ENCODE data around the gene KCTD4. TPM values are rescaled to one million over a fixed set of nuclear protein-coding genes. Genes with fewer than 3 reads are reported as not detected.
"Not testable (repeated sequence)": the region's sequence is repeated elsewhere in the genome, so short reads cannot be mapped to it uniquely, and the experiment has no call there.

Gene KCTD4
- total RNA-seq = not detected in 2 replicates

DNA sequence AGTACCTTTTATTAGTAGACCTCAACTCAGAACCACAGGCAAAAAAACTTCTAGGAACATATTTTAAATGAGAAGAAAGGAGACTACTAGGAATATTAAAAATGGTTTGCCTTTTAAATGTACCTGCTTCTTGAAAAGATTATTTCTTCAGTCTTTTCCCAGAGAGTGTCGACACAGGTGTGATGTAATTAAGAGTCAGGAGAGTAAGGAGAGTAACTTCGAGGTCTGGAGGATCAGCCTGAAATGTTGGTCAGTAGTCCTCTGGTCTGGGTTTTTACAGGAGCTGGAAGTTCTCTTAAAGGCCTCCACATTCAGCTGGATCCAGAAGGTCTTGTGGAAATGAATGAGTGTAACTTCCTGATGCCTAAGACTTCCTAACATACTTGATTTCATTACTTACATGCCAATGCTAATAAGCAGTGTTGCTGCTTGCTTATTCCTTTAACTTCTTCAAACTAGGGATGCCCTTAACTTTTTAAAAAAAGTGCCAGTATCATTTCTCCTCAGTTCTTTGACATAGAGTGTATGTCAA, at the start of gene KCTD4:
TSS of gene KCTD4 (minus strand) at position 345 of the 532 bp plus-strand sequence. CDS start 6,478 bp downstream, outside the sequence.
- DNase-seq (ENCODE audit: low read depth in 2 of 2) = peak in 1 of 2 donors; percentile 43

GRCh38 chr13:45249662-45250061, 48.8 kb upstream of the KCTD4 start:
- DNase-seq (ENCODE audit: low read depth in 2 of 2) = no peak

DNA sequence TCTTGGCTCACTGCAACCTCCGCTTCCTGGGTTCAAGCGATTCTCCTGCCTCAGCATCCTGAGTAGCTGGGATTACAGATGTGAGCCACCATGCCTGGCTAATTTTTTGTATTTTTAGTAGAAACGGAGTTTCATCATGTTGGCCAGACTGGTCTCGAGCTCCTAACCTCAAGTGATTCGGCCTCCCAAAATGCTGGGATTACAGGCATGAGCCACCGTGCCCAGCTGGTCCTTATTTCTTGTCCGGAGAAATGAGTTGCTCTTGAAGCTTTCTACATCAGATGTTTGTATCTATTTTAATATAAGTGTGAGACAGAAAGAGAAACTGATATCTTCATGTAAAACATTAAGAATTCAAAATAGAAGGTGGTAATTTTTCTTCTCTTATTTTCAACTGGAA, 43.9 kb upstream of the KCTD4 start:
- not testable (repeated sequence) for DNase-seq (ENCODE audit: low read depth in 2 of 2)

GRCh38 chr13:45243077-45243476, 42.2 kb upstream of the KCTD4 start:
- DNase-seq (ENCODE audit: low read depth in 2 of 2) = no peak

- DNase-seq (ENCODE audit: low read depth in 2 of 2) = no peak
Measured at GRCh38 chr13:45242524-45242923, 41.7 kb upstream of the KCTD4 start.

- peak in 1 of 2 donors; percentile 47 for DNase-seq (ENCODE audit: low read depth in 2 of 2)
Measured at GRCh38 chr13:45242070-45242469, 41.2 kb upstream of the KCTD4 start.

GRCh38 chr13:45240143-45240542, 39.3 kb upstream of the KCTD4 start:
- DNase-seq (ENCODE audit: low read depth in 2 of 2) = no peak

DNA sequence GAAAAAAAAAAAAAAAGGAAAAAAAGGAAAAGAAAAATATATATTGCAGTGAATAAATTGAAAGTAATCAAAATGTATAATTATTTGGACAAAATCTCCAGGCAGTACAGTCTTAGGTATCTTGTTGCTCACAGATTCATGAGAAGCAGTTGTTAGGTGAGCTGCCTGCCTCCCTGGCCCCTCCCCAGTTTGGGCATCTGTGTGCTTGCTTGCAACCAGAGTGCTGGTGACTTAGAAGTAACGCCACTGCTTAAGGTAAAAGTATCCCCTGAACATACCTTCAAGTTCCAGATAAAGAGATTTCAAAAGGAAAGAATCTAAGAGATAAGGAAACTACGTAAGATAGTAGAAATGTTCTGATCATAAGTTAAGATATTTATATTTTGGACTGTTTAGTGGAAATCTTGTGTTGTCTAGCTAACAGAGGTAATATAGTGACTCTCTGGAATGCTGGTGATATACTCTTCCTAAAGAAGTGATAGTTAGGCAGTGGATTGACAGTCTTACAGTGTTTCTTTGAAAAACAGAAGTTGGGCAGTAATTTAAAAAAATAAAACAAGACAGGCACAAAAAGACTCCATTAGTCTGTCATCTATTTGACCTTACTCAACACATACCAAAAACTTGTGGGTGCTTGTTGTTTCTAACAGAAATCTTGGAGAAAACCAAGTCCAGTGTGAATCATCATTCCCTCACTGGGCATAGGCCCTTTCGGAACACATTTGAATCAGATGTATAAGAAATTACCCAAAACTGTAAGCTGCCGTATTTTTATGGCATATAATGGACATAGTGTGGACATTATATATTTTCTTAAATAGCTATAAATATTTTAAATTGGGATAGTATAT, 38.3 kb upstream of the KCTD4 start:
- no peak for DNase-seq (ENCODE audit: low read depth in 2 of 2)

DNA sequence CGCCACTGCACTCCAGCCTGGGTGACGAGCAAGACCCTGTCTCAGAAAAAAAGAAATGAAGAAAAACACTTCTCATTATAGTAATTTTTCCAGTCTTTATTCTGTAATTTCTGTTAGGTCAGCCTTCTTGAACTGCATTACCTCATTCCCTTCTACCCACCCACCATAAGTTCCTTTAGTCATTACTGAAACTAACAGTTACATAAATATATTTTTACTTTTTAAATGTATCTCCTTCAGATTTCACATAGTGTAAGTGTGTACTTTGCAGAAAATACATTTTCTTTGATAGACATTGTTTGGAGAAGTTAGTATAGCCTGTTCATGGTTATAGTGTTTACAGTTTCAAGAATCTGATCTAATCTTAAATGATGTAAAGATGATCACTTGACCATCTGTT, 31.7 kb upstream of the KCTD4 start:
- DNase-seq (ENCODE audit: low read depth in 2 of 2) = no peak

DNA sequence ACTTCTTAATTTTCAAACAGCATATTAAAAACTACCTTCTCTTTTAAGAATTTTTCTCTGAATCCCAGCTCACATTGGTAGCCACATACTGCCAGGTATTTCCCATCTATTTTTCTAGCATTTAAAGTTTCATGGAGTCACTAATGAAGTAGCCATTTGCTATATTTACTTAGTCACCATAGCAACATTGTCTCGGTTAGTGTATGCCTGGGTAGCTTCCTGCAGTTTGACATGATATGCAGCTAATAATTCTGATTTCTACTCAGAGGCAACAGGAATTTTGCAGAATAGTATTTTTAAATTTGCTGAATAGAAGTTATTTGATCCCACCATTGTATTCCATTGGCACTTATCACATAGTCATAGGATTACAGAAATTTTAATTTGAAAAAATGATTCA, 30.9 kb upstream of the KCTD4 start:
- peak; percentile 52 to 61 for DNase-seq (ENCODE audit: low read depth in 2 of 2)

- no peak for DNase-seq (ENCODE audit: low read depth in 2 of 2)
Measured at GRCh38 chr13:45231305-45231704, 30.5 kb upstream of the KCTD4 start.

GRCh38 chr13:45229172-45229571, 28.3 kb upstream of the KCTD4 start:
- no peak for DNase-seq (ENCODE audit: low read depth in 2 of 2)

DNA sequence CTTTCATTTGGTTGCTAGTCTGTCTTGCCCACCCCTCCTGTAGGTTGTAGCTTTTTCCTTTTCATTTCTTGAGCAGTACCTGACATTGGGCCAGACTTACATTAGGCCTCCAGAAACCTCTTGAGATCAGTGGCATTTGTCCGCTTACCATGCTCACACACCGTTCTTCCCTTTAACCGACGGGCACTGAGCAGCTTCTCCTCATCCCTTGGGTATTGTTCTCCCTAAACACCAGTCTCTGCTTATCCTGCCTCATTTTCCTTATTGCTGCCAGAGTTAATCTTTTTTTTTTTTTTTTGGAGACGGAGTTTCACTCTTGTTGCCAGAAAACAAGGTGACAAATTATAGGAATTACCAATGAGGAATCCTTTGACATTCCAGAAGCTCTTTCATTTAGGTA, 27.2 kb upstream of the KCTD4 start:
- DNase-seq (ENCODE audit: low read depth in 2 of 2) = no peak

DNA sequence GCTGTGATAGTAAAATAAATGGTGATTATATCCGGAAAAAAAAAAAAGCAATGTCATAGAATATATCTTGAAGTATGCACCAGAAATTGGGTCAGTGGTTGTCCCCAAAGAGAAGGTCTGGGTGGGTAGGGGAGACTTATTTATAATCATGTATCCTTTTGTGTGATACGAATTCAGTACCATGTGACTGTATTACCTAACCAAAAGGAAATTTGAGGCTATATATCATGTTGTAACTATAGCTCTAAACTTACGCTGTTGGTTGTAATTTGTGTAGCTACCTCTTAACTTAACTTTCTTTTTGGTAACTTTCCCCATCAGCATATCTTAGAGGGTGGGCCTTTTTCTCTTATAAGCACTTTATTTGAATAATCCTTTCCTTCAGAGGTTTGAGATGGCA, 25.2 kb upstream of the KCTD4 start:
- DNase-seq (ENCODE audit: low read depth in 2 of 2) = no peak

DNA sequence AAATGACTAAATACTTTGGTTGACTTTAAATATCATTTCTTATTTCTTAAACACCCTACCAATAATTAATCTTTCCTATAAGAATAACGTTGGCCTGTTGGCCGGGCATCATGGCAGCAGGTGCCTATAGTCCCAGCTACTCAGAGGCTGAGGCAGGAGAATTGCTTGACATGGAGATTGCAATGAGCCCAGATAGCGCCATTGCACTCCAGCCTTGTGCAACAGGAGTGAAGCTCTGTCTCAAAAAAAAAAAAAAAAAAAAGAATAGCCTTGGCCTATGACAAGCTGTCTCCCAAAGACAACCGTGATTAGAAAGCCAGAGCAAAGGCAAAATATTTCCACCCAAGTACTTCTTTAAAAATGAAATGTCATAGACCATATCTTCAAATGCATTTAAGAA, 24.5 kb upstream of the KCTD4 start:
- DNase-seq (ENCODE audit: low read depth in 2 of 2) = no peak

DNA sequence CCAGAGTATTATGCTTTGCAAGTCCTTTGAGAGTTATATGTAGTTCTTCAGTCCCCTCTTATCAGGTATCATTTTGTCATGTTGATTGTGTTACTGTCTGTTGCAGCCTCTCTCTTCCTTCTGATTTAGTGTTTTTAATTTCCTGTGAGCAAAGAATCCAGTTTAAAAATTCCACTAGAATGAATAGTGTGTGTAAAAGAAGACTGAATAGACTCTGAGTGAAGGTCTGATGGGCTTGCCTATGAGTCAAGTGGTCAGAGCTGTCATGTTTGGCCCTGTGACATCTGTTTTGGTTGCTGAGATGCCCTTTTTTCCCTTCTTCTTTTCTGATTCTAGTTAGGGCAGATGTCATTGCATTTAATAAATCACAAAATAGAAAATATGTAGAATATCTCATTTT, 23.3 kb upstream of the KCTD4 start:
- no peak for DNase-seq (ENCODE audit: low read depth in 2 of 2)

DNA sequence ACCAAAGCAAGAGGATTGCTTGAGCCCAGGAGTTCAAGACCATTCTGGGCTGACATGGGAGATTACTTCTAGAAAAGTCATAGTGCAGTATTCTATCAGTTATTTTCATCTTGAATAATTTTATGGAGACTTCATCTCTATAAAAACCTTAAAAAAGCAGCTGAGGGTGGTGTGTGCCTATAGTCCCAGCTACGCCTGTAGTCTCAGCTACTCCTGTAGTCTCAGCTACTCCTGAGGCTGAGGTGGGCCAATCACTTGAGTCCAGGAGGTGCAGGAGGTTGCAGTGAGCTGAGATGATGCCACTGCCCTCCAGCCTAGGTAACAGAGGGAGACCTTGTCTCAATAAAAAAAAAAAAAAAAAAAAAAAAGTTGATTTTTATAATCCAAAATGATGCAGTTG, 22.1 kb upstream of the KCTD4 start:
- DNase-seq (ENCODE audit: low read depth in 2 of 2) = no peak

DNA sequence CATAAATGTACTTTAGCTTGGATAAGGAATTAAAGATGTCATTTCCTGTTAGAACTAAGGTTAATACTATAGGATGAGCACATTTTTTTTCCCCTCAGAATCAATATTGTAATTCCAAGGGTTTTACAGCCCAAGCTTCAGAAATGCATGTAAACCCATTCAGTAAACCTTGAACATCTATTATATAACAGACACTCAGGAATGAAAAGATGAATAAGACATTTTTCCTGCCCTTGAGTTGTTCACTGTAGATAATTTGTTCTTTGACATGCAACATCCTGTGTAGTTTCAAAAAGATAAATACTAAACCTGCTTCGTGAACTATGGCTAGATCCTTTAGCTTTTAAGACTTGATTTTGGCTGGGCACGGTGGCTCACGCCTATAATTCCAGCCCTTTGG, 21.7 kb upstream of the KCTD4 start:
- no peak for DNase-seq (ENCODE audit: low read depth in 2 of 2)

GRCh38 chr13:45220403-45220802, 19.6 kb upstream of the KCTD4 start:
- DNase-seq (ENCODE audit: low read depth in 2 of 2) = no peak

- peak; percentile 72 to 91 for DNase-seq (ENCODE audit: low read depth in 2 of 2)
Measured at GRCh38 chr13:45219938-45220375, 19.1 kb upstream of the KCTD4 start.

DNA sequence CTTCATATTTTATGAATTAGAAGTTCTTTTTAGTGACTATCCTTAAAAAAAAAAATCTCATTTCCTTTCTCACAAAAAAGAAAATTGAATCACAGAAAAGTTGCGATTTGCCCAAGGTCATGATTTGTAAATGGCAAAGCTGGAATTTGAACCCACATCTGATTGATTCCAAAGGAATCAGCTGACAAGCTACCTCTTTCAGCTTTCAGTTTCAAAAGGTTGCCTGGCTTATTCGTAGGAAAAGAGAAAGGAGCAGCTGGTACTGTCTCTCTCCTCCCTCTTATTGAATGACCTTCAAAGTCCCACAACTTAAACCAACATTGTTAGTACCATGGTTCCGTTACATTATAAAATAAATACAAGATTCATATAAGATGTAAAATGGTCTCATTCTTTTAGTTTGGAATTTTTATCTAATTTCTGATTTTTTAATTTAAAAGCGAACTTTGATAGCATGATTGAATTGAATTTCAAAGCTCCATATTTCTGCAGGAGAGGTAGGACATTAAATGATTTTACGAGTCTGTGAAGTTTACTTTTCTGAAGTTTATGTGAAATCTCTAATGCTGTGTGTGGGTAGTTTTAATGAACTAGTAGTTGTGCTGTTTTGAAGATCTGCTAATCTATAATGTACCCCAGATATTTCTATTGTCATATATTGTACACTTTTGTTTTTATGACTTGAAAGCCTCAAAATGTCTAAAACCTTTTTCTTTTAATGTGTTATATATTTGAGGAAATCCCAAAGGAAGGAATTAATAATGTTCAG, 18.5 kb upstream of the KCTD4 start:
- peak; percentile 36 to 41 for DNase-seq (ENCODE audit: low read depth in 2 of 2)

DNA sequence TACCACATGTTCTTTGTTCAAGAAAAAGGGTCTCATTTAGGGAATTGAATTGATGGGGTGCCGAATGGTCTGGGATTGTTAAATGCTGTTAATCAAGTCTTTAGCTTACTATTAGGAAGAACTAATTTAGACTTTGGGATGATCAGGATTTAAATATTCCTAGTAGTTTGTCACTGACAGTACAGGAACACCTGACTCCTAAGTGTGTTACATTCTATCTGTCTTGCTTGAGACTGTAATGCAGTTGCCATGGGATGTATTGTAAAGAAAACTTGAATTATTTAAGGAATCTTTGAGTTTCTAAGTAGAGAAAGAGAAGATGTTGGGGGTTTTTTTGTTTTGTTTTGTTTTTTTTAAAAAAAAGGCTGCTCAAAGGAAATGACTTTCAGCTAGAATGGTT, 17.8 kb upstream of the KCTD4 start:
- DNase-seq (ENCODE audit: low read depth in 2 of 2) = no peak
